Activated CD8-positive, alpha-beta T cell treated with anti-CD3 and anti-CD28 coated beads for 36 hours (primary cell): ENCODE measurements around the gene TCF19. TPM values are rescaled to one million over a fixed set of nuclear protein-coding genes. Genes with fewer than 3 reads are reported as not detected.

Experiments
- ATAC-seq: fragments of 200-7000 bp; cut with Tn5 transposase; one replicate; pipeline ENCODE4 v1.10.0; 2021; ENCODE audit warnings: mild to moderate bottlenecking, moderate library complexity
- CTCF ChIA-PET: fragments of 350-600 bp; sonication (Branson Sonifier 250); formaldehyde crosslinking; loops from one replicate; lab custom pipeline; 2021; ENCODE audit warnings: antibody characterized with exemption; lab: Charles Lee
- POLR2A ChIA-PET: fragments of 350-600 bp; sonication (Branson Sonifier 250); formaldehyde crosslinking; loops from one replicate; lab custom pipeline; 2021; ENCODE audit warnings: antibody characterized with exemption; lab: Charles Lee
- DNase-seq: peaks from one replicate; pipeline ENCODE4 v3.0.0-alpha.2; 2020
- H3K27ac Mint-ChIP-seq: one replicate; pipeline ENCODE4 v1.8.0; 2021; ENCODE audit warnings: mild to moderate bottlenecking, mixed read lengths
- H3K27me3 Mint-ChIP-seq: one replicate; pipeline ENCODE4 v1.8.0; 2021; ENCODE audit warnings: mixed read lengths
- H3K36me3 Mint-ChIP-seq: one replicate; pipeline ENCODE4 v1.8.0; 2021; ENCODE audit warnings: low read depth, mixed read lengths
- H3K4me1 Mint-ChIP-seq: one replicate; pipeline ENCODE4 v1.8.0; 2021; ENCODE audit warnings: low read depth, mixed read lengths
- H3K4me3 Mint-ChIP-seq: one replicate; pipeline ENCODE4 v1.8.0; 2021; ENCODE audit warnings: mild to moderate bottlenecking, moderate library complexity, mixed read lengths
- H3K9me3 Mint-ChIP-seq: one replicate; pipeline ENCODE4 v1.8.0; 2021; ENCODE audit warnings: mixed read lengths
- intact Hi-C: fragments of 100-400 bp; cut with micrococcal nuclease; formaldehyde crosslinking; loops from one replicate; pipeline ENCODE4 v1.10.0; 2022
- total RNA-seq, 2 experiments: library from RNA; stranded (reverse); gene quantifications; one replicate each; pipeline ENCODE4 v1.2.3, GENCODE V29; 2021
- TF ChIP-seq, protein P1 (sequence below): fragments of 200-600 bp; IDR thresholded peaks from one replicate; pipeline ENCODE4 v1.8.0; 2022; ENCODE audit warnings: antibody characterized with exemption, mild to moderate bottlenecking

TCF19 gene
- total RNA-seq, 2 experiments from 2014 or later, result 91.9 to 92.9 TPM

DNA sequence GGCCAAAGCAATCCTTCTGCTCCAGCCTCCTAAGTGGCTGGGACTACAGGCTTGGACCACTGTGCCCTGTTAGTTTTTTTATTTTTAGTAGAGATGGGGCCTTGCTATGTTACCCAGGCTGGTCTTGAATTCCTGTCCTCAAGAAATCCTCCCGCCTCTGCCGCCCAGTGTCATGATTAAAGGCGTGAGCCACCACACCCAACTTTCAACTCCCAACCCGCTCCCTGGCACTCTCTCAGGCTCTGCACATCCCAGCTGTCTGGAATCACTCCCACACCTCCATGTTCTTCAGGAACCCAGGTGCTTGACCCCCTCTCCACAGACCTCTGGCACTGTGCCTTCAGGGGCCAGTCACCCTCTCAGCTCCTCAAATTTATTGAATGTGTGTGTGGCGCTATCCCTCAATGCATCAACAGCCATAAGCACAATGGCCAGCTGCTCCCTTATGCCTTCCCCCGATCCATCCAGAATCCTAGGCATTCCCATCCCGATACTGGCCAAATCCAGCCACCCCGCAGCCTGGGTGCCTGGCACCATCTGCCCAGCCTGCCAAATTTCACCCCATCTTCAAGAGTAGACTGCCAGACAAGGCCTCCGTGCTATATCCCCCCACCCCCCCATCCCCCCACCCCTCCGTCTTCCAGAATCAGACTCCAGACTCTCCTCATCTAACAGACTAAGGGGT is 12.7 kb downstream of the TCF19 start:
- CTCF ChIA-PET, result no interaction called here
- DNase-seq, result no peak

DNA sequence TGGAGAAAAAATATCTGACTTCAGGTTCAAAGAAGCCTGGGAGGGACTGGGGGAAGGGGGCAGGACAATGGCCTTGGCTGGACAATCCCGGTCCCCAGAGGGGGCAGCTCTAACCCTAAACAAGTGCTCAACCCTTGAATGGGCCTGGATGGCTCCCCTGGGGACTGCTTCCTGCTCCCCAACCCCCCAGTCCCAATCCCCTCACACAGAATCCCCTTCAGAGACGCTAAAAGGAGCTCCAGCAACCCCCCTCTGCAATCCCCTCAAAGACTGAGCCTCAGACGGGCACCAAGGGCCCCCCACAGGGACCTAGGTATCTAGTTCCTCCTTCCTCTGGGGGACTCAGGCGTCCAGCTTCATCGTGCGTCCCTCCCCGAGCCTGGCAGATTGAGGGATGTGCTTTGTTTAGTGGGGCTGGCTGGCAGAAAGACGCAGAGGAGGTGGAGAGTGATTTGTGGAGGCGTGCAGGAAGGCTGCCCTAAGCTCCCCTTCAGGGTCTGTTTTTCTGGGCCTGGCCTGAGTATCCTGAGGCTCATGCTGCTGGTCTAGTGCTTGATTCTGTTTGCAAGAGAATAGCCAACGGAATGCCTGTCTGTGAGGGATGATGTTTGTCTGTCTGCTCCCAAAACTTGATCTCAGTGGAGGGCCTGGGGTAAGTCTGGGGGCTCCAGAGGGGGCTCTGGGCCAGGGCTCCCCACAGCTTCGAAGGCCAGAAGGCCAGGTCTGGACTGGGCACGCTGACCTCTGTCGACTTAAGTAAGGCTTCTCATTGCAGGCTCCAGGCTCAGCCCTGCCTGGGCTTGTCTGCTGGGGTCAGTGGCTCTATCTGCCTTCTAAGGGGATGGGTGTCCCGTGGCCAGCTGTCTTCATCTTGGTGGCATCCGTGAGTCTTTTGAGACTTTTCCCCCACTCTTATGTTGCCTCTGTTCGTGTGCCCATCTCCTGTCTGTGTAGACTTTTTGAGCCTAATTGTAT is 13.8 kb downstream of the TCF19 start:
- H3K9me3 Mint-ChIP-seq, result no peaks in the 10 kb centered on the region
- no peaks in the 10 kb centered on the region for H3K27me3 Mint-ChIP-seq
- no peak overlapping the region for H3K27ac Mint-ChIP-seq
- POLR2A ChIA-PET, result interaction anchor here (0.8 to 1.5 kb wide), 4 partner anchors 9 to 26 kb away, joined by 3 to 5 read pairs (median 4); partner anchors contain the start of gene TCF19
- CTCF ChIA-PET, result no interaction called here
- no peaks in the 10 kb centered on the region for H3K36me3 Mint-ChIP-seq
- DNase-seq (no peak), ATAC-seq (no peak)
- intact Hi-C loops, result no loop called here
- H3K4me3 Mint-ChIP-seq, result no peak overlapping the region
- TF ChIP-seq, protein P1, sequence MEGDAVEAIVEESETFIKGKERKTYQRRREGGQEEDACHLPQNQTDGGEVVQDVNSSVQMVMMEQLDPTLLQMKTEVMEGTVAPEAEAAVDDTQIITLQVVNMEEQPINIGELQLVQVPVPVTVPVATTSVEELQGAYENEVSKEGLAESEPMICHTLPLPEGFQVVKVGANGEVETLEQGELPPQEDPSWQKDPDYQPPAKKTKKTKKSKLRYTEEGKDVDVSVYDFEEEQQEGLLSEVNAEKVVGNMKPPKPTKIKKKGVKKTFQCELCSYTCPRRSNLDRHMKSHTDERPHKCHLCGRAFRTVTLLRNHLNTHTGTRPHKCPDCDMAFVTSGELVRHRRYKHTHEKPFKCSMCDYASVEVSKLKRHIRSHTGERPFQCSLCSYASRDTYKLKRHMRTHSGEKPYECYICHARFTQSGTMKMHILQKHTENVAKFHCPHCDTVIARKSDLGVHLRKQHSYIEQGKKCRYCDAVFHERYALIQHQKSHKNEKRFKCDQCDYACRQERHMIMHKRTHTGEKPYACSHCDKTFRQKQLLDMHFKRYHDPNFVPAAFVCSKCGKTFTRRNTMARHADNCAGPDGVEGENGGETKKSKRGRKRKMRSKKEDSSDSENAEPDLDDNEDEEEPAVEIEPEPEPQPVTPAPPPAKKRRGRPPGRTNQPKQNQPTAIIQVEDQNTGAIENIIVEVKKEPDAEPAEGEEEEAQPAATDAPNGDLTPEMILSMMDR, result no peak
- H3K4me1 Mint-ChIP-seq, result peaks cover 8% of the 10 kb centered on the region

More for the DNA sequence above, 12.7 kb downstream of the TCF19 start:
- Mint-ChIP-seq H3K4me1 (peaks cover 7% of the 10 kb centered on the region), H3K9me3 (no peaks in the 10 kb centered on the region), H3K4me3 (no peak overlapping the region), H3K36me3 (no peaks in the 10 kb centered on the region), H3K27me3 (no peaks in the 10 kb centered on the region), H3K27ac (no peak overlapping the region)
- ATAC-seq, result no peak
- TF ChIP-seq, protein P1, result no peak
- POLR2A ChIA-PET, result interaction anchor here (0.9 to 1.1 kb wide), 2 partner anchors 8 to 15 kb away, joined by 3 to 4 read pairs; no protein-coding TSS in a partner anchor
- intact Hi-C loops, result no loop called here

DNA sequence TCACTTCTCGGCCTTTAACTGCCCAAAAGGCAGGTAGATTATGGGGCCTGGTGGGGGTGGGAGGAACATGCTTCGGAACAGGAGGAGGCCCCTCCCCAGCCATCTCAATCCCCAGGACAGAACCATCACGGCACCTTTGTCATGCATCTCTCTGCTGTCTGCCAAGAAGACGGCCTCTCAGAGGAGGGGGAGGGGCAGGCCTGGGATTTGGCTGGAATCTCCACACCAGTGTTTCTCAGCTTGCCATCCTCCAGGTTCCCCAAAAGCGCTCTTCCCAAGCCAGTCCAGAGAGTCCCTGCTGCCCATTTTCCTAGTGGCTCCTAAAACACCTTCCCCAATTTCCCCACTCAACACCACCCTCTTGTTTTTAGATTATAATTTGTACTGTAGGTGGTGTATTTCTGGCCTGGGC is 14.6 kb downstream of the TCF19 start:
- intact Hi-C loops, result no loop called here
- ATAC-seq, result no peak
- peaks cover 8% of the 10 kb centered on the region for H3K4me1 Mint-ChIP-seq
- no peaks in the 10 kb centered on the region for H3K36me3 Mint-ChIP-seq
- H3K4me3 Mint-ChIP-seq, result no peak overlapping the region
- no peaks in the 10 kb centered on the region for H3K9me3 Mint-ChIP-seq
- no peak for DNase-seq
- ChIA-PET CTCF (no interaction called here), POLR2A (interaction anchor here (1.5 kb wide), 1 partner anchor 27 kb away, joined by 5 read pairs; no protein-coding TSS in a partner anchor)
- TF ChIP-seq, protein P1, result no peak
- no peaks in the 10 kb centered on the region for H3K27me3 Mint-ChIP-seq
- no peak overlapping the region for H3K27ac Mint-ChIP-seq

DNA sequence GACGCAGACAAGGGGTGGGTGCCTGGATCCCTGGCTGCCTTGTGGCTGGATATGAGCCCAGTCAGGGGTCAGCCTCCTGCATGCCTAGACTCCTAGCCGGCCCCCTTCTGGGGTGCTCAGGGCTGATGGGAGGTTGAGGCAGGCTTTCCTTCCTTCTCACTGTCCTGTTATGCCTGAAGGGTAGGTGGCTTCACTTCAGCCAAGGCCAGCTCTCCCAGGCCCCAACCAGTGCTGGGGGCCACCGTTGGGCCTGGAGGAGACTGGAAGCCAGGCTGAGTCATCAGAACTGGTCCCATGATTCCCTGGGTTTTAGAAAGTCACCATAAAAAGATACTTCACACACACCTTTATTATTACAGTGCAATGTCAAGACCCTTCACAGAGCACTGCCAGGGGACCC is 15.0 kb downstream of the TCF19 start:
- ChIA-PET POLR2A (no interaction called here), CTCF (no interaction called here)
- no peaks in the 10 kb centered on the region for H3K9me3 Mint-ChIP-seq
- H3K4me1 Mint-ChIP-seq, result peaks cover 8% of the 10 kb centered on the region
- H3K4me3 Mint-ChIP-seq, result no peak overlapping the region
- intact Hi-C loops, result no loop called here
- H3K27me3 Mint-ChIP-seq, result no peaks in the 10 kb centered on the region
- H3K36me3 Mint-ChIP-seq, result no peaks in the 10 kb centered on the region
- no peak overlapping the region for H3K27ac Mint-ChIP-seq
- no peak for ATAC-seq
- TF ChIP-seq, protein P1, result no peak
- DNase-seq, result no peak
